NCI-H510A (cell line): ENCODE data around the gene KTI12.
"Not testable (repeated sequence)": the region's sequence is repeated elsewhere in the genome, so short reads cannot be mapped to it uniquely, and the experiment has no call there.

ENCODE experiments used
- DNase-seq: peaks from one replicate; lab custom pipeline; 2025; lab: John Stamatoyannopoulos, UW

Gene KTI12

DNA sequence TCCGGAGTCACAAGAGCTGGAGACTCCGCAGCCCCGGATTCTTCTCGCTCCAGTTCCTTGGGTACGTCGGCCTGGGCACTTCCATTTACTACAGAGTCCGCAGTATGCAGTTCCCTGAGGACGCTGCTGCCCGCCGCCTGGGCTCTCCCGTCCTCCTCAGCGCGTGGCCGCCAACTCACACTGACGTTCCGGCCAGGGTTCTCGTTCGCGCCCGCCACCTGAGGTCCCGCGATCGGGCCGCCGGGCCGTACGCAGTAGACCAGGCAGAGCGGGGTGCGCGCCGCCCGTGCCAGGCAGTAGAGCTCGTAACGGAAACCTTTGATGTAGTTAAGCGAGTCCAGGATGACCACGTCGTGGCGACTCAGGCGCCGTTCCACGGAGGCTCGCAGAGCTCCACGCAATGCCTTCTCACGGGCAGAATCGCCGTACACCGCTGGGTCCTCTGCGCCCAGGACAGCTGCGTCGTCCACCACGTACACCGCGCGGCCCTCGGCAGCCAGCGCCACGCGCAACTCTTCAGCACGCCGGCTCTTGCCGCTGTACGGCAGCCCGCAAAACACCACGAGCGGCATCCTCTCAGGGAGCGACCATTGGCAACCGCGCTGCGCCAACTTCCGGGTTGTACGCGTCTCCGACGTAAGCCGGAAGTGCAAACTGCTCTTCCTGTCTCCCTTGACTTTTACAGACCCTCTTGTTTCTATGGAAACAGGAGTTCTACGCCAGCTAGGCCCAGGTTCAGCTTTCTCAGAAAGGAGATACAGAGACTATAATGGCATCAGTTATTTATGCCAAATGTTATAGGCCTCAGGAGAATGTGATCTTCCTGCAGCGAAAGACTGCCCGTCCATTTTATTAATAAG is at the start of gene KTI12:
KTI12 (minus strand) TSS at position 621 of the 860 bp plus-strand sequence; CDS start at position 572, 49 bp downstream.
- DNase-seq = peak; percentile 79

GRCh38 chr1:52080014-52080415 is 46.4 kb upstream of the KTI12 start:
- DNase-seq = no peak

GRCh38 chr1:52077277-52077676 is 43.7 kb upstream of the KTI12 start:
- DNase-seq = not testable (repeated sequence)

- no peak for DNase-seq
Measured at GRCh38 chr1:52072291-52072690, 38.7 kb upstream of the KTI12 start.

DNA sequence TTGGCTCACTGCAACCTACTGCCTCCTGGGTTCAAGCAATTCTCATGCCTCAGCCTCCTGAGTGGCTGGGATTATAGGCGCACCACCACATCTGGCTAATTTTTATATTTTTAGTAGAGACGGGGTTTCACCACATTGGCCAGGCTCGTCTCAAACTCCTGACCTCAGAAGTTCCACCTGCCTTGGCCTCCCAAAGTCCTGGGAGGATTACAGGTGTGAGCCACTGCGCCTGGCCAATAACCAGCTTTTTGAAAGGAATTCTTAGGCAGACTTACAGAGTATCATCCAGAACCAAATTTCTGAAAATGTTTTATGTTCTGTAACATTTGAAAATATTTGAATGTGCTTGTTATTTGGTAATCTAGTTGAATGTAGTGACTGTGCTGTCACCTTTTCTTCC is 37.1 kb upstream of the KTI12 start:
- no peak for DNase-seq

GRCh38 chr1:52063192-52063591 is 29.6 kb upstream of the KTI12 start:
- DNase-seq = no peak

DNA sequence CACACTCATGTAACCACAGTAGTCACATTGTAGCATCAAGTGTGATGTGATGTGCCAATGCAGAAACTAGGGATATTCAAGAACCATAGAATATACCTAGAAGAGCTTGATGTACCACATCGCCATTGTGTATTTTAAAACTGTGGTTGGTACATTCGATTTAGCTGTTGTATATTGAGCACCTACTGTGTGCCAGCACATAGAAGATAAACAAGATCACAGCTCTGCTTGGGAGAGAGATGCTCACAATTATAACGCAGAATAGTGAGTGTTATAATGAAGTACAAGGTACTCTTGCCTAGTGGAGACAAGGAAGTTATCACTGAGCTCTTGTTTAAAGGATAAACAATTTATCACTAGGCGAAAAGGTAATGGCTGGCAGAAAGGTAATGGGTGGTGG is 27.2 kb upstream of the KTI12 start:
- DNase-seq = no peak

DNA sequence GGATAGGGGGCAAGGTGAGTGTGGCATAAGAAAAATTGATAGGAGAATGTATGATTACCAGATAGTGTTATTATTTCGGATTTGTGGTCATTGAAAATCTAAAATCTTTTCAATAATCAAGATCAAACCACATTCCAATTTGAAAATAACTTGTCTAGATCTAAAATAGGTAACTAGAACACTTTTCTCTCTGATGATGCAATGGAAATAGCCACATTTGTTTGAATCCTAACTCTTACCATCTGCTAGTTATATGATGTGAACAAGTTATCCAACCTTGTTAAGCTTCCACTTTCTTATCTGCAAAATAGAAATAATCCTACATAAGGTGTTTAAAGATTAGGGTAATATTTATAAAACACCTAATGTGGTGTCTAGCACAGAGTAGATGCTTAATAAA is 26.3 kb upstream of the KTI12 start:
- no peak for DNase-seq

- no peak for DNase-seq
Measured at GRCh38 chr1:52059321-52059720, 25.7 kb upstream of the KTI12 start.

- no peak for DNase-seq
Measured at GRCh38 chr1:52057876-52058415, 24.3 kb upstream of the KTI12 start.

GRCh38 chr1:52057255-52057654 is 23.6 kb upstream of the KTI12 start:
- DNase-seq = no peak

GRCh38 chr1:52056937-52057231 is 23.3 kb upstream of the KTI12 start:
- DNase-seq = no peak

GRCh38 chr1:52056163-52056936 is 22.7 kb upstream of the KTI12 start, which contains the start of gene BTF3L4:
Gene BTF3L4 (plus strand): TSS chr1:52056295. CDS start chr1:52059848, 3,553 bp downstream.
- peak; percentile 92 for DNase-seq

DNA sequence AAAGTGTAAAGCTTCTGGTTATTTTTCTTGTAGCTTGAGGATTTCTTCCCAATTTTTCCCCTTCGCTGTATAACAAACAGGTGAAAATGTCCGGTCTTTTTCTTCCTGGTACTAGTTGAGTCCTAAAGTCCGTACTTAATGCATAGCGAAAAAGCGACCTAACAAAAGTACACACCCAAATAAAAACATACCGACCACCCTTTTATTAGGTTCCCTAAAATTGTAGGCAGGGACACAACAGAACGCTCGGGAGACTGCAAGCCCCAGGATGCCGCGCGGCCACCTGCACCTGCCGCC is 22.2 kb upstream of the KTI12 start:
- no peak for DNase-seq

DNA sequence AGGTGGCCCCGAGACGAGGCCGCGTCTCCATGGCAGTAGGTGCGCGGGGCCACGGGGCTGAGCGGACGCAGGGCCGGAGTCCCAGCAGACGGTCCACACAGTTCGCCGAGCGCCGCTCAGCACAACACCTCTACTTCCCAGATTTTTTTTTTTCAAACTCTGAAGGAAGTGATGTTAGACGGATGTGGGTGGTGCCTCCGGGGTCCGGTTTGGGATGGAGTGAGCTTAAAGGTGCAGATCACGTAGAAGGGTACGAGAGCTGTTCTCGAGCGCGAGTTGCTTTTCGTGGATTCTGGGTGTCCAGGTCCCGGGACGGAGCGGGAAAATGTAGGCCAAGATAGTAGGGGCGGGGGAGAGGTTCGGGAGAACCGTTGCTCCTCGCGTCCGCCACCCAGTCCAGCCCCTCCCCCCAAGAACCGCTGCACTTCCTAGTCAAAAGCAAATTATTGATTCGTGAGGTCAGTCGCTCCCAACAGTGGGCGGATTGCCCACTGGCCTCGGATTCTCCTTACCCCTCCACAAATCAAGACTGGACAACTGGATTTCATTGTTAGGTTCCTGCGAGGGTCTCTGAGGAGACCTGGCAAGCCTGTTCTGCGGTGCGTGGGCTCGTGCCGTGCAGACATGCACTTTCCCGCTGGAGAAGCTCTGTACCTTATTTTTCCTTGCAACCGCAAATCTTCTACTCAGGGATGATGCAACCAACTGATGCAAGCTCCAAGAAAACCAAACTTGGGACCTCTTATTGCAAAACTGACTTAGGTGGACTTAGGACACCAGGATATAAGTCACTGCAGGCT is 21.7 kb upstream of the KTI12 start, which contains the start of gene TXNDC12:
TXNDC12 (minus strand) TSS at position 126 of the 800 bp plus-strand sequence; CDS start at position 31, 95 bp downstream.
- DNase-seq = peak; percentile 79

DNA sequence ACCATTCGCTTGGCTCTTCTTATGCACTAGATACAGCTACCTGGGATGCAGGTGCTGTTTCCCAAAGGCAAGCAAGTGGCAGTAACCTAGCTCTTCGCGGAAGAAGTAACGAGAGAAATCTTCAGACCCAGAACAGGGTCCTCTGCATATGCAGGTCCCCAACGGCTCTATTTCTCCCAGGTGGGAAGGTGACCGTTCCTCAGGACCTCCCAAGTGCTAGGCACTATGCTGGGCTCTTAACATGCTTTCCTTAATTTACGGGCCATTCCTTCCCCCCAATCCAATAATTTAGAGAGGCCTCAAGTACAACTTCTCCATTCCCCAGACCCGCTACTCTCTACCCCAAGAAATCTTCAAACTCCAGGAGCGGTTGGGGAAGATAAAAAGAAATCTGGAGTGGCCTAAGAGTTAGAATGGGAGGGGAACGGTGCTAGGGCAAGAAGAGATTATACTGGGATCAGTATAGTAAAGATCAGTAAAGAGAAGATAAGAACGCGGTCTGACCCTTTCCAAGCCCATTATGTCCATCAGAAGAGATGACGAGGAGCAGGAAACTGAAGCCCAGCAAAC is 21.0 kb upstream of the KTI12 start:
- no peak for DNase-seq

DNA sequence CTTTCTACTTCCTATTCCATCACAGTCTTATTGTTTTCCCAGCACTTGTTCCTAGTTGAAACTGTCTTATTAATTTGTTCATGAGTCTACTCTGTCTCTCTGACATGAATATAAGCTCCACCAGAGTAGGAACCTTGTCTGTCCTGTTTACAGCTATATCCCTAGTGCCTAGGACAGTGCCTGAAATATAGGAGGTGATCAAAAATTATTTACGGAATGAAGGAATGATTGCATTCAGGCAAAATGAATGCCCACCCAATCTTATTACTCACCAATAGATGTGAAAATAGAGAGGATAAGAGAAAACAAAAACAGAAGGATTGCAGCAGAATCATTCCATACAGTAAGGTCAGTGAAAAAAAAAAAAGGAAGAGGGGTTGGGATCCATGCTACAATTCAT is 20.3 kb upstream of the KTI12 start:
- DNase-seq = no peak

DNA sequence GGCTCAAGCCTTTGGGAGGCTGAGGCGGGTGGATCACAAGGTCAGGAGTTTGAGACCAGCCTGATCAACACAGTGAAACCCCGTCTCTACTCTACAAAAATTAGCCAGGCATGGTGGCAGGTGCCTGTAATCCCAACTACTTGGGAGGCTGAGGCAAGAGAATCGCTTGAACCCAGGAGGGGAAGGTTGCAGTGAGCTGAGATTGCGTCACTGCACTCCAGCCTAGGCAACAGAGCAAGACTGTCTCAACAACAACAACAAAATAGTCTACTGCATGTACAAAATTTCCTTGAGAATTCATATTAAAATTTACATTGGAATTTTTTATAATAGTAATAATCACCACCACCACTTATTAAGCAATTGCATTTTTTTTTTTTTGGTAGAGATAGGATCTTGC is 15.7 kb upstream of the KTI12 start:
- DNase-seq = not testable (repeated sequence)

DNA sequence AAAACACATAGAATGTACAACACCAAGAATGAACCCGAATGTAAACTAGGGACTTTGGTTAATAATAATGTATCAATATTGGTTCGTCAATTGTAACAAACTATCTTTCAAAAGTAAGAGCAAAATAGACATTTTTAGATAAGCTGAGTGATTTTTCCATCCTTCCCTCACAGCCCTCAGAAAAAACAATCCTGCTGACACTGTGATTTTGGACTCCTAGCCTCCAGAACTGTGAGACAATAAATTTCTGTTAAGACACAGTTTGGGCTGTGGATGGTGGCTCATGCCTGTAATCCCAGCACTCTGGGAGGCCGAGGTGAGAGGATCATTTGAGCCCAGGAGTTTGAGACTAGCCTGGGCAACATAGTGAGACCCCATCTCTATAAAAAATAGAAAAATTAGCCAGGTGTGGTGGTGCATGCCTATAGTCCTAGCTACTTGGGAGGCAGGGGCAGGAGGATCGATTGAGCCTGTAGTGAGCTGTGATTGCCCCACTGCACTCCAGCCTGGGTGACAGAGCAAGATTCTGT is 12.1 kb upstream of the KTI12 start:
- DNase-seq = not testable (repeated sequence)

- DNase-seq = no peak
Measured at GRCh38 chr1:52045236-52045635, 11.6 kb upstream of the KTI12 start.

- DNase-seq = no peak
Measured at GRCh38 chr1:52041551-52042185, 8.1 kb upstream of the KTI12 start.
